Kidney (tissue), 14 donors: ENCODE data around the gene HECTD2. TPM values are rescaled to one million over a fixed set of nuclear protein-coding genes. Genes with fewer than 3 reads are reported as not detected.

Experiments used
- DNase-seq, 5 donors: peaks; one replicate each; pipeline ENCODE4 v3.0.0-alpha.2; 2013 to 2020
- FAIRE-seq: peaks from 2 replicates; lab custom pipeline; 2012; peaks lifted over from hg19 to GRCh38; lab: Jason Lieb, UNC
- H3K27ac ChIP-seq, 2 donors: one replicate each; pipeline ENCODE4 v1.7.0; 2013; ENCODE audit warnings: low read depth in 2 of 2, low read length in 2 of 2, inconsistent platforms in 1 of 2
- H3K27me3 ChIP-seq: one replicate; pipeline ENCODE4 v1.7.1; 2013; ENCODE audit warnings: low read length, inconsistent platforms; ENCODE audit not compliant: control insufficient read depth, insufficient read depth
- H3K36me3 ChIP-seq, 3 donors: one replicate each; pipeline versions ENCODE4 v1.7.0 to v1.7.1; 2013; ENCODE audit warnings: low read length in 3 of 3, control low read depth in 1 of 3, inconsistent platforms in 1 of 3; ENCODE audit not compliant: insufficient read depth in 3 of 3, control insufficient read depth in 2 of 3
- H3K4me1 ChIP-seq, 3 donors: one replicate each; pipeline versions ENCODE4 v1.7.0 to v1.7.1; 2013; ENCODE audit warnings: low read length in 3 of 3, inconsistent platforms in 1 of 3, low read depth in 1 of 3; ENCODE audit not compliant: control insufficient read depth in 2 of 3, insufficient read depth in 2 of 3
- H3K4me3 ChIP-seq, 3 donors: one replicate each; pipeline versions ENCODE4 v1.7.0 to v1.8.1; 2013; ENCODE audit warnings: low read length in 3 of 3, control low read depth in 1 of 3, inconsistent platforms in 1 of 3
- H3K9ac ChIP-seq, 3 donors: one replicate each; pipeline versions ENCODE4 v1.7.0 to v1.7.1; 2013; ENCODE audit warnings: low read length in 3 of 3, control low read depth in 1 of 3, inconsistent platforms in 1 of 3
- H3K9me3 ChIP-seq, 3 donors: one replicate each; pipeline versions ENCODE4 v1.7.0 to v1.7.1; 2013; ENCODE audit warnings: low read length in 3 of 3, control low read depth in 1 of 3, inconsistent platforms in 1 of 3; ENCODE audit not compliant: control insufficient read depth in 2 of 3, insufficient read depth in 1 of 3
- CTCF ChIP-seq: IDR thresholded peaks from 3 replicates; pipeline ENCODE4 v1.5.1; 2012; ENCODE audit warnings: mild to moderate bottlenecking, moderate library complexity, borderline replicate concordance; ENCODE audit not compliant: insufficient read depth; ENCODE audit errors: extremely low read depth
- intact Hi-C: fragments of 100-400 bp; cut with DNase I; formaldehyde crosslinking; loops from one replicate; pipeline ENCODE4 v1.11.1; 2022
- polyA plus RNA-seq: library from polyadenylated mRNA; stranded (reverse); fragments of 350-450 nt; fragmentation: Illumina TruSeq; extraction: RNeasy Lipid Tissue Mini Kit (QIAGEN cat#74804); gene quantifications from one replicate; pipeline ENCODE4 v1.2.3, GENCODE V29; 2014; ENCODE audit warnings: low read depth, low replicate concordance; ENCODE audit not compliant: insufficient read depth
- total RNA-seq: library from RNA; stranded (reverse); fragmentation: NEBNext Ultra II Directional; extraction: Animal tissue kit (Norgen Biotek cat#: 25700); gene quantifications from one replicate; pipeline ENCODE4 v1.2.1, GENCODE V29; 2021
- donor health status: control.
- donor health status: control.
- donor health status: control.
- donor health status: control.
- donor health status: control.
- donor health status: DM: yes; HTN: yes; CAD: no.
- donor health status: Normal renal cell carcinoma (clear cell type).

The HECTD2 gene
- total and polyA plus RNA-seq, 2 donors from 2014 or later = 4.5 to 12.2 TPM

DNA sequence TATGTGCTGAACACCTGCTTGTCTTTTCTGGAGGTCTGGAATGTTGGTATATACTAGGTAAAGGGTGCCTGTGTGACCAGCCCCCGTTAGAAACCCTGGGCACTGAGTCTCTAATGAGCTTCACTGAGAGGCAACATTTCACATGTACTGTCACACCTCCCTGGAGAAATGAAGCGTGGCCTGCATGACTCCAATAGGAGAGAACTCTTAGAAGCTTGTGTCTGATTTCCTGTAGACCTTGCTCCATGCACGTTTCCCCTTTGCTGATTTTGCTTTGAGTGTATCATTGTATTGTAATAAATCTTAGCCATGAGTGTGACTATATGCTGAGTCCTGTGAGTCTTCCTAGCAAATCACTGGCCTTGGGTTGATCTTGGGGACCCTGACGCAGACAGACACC lies 139.9 kb downstream of the HECTD2 start:
- no peak overlapping the region for H3K9ac ChIP-seq
- DNase-seq (peak in 1 of 5 donors; percentile 25), FAIRE-seq (no peak)
- intact Hi-C loops = no loop called here
- H3K36me3 ChIP-seq = no peaks in the 10 kb centered on the region
- H3K27me3 ChIP-seq = no peaks in the 10 kb centered on the region
- no peak for TF ChIP-seq CTCF
- H3K4me3 ChIP-seq = no peak overlapping the region
- no peaks in the 10 kb centered on the region for H3K9me3 ChIP-seq
- H3K4me1 ChIP-seq = peaks cover 0 to 10% (median 7%) of the 10 kb centered on the region in 3 donors
- no peak overlapping the region for H3K27ac ChIP-seq

- no peak overlapping the region for H3K27ac ChIP-seq
- H3K27me3 ChIP-seq = no peaks in the 10 kb centered on the region
- peak overlapping the region in 2 of 3 donors; percentile 18 to 42 for H3K4me3 ChIP-seq
- DNase-seq (peak; percentile 75 to 93 (median 81)), FAIRE-seq (no peak)
- no peaks in the 10 kb centered on the region for H3K36me3 ChIP-seq
- peak; percentile 80 for TF ChIP-seq CTCF
- no peaks in the 10 kb centered on the region for H3K9me3 ChIP-seq
- peak overlapping the region in 1 of 3 donors; percentile 12 for H3K9ac ChIP-seq
- intact Hi-C loops = no loop called here
- H3K4me1 ChIP-seq = peaks cover 0 to 15% (median 11%) of the 10 kb centered on the region in 3 donors
Observed at GRCh38 chr10:91551856-91552255, 141.7 kb downstream of the HECTD2 start.

- H3K9me3 ChIP-seq = no peaks in the 10 kb centered on the region
- no peak for FAIRE-seq
- H3K4me1 ChIP-seq = peaks cover 0 to 15% (median 13%) of the 10 kb centered on the region in 3 donors
- H3K4me3 ChIP-seq = peak overlapping the region in 2 of 3 donors; percentile 18 to 42
- no peaks in the 10 kb centered on the region for H3K27me3 ChIP-seq
- peak overlapping the region in 1 of 2 donors; percentile 40 for H3K27ac ChIP-seq
- no peaks in the 10 kb centered on the region for H3K36me3 ChIP-seq
- peak; percentile 61 for TF ChIP-seq CTCF
- intact Hi-C loops = no loop called here
- peak in 2 of 5 donors; percentile 20 to 41 for DNase-seq
- peak overlapping the region in 1 of 3 donors; percentile 12 for H3K9ac ChIP-seq
Observed at GRCh38 chr10:91552274-91553095, 142.3 kb downstream of the HECTD2 start.
